HL-60 (cell line): ENCODE measurements around the gene ADAP2.

Experiments used
- DNase-seq, 2 experiments: peaks; one replicate each; pipeline ENCODE4 v3.0.0-alpha.2; 2010 to 2020; ENCODE audit warnings: low read depth in 1 of 2, low spot score in 1 of 2
- H3K27ac ChIP-seq: fragments of 250-450 bp; sonication (Bioruptor Pico); replicated peaks from 2 replicates; pipeline ENCODE4 v1.5.1; 2020; ENCODE audit warnings: mild to moderate bottlenecking, moderate library complexity
- H3K27me3 ChIP-seq: fragments of 250-450 bp; sonication (Bioruptor Pico); 2 replicates; pipeline ENCODE4 v1.5.1; 2021; ENCODE audit warnings: mild to moderate bottlenecking, moderate library complexity; ENCODE audit not compliant: insufficient read depth, poor library complexity, severe bottlenecking
- H3K4me3 ChIP-seq: replicated peaks from 2 replicates; pipeline ENCODE4 v1.5.1; 2011; ENCODE audit warnings: mild to moderate bottlenecking, control low read depth, low read length; ENCODE audit not compliant: insufficient read depth
- GABPA ChIP-seq: IDR thresholded peaks from 2 replicates; pipeline ENCODE4 v1.6.1; 2012; ENCODE audit warnings: low read depth
- POLR2AphosphoS5 ChIP-seq: IDR thresholded peaks from 2 replicates; pipeline ENCODE4 v1.6.1; 2012; ENCODE audit warnings: low read depth
- REST ChIP-seq: IDR thresholded peaks from 2 replicates; pipeline ENCODE4 v1.6.1; 2012; ENCODE audit warnings: low read depth; ENCODE audit not compliant: insufficient replicate concordance
- SPI1 ChIP-seq: IDR thresholded peaks from 2 replicates; pipeline ENCODE4 v1.6.1; 2012; ENCODE audit warnings: low read depth, mild to moderate bottlenecking, borderline replicate concordance
- TF ChIP-seq, protein P1 (sequence below): IDR thresholded peaks from one replicate; pipeline ENCODE4 v1.5.1; 2011; ENCODE audit warnings: low read length, control low read depth, inconsistent platforms; ENCODE audit not compliant: insufficient read depth

Gene ADAP2

GRCh38 chr17:30950669-30951399 is 29.1 kb downstream of the ADAP2 start:
- no peaks in the 10 kb centered on the region for H3K27me3 ChIP-seq
- no peak overlapping the region for H3K4me3 ChIP-seq
- no peak overlapping the region for H3K27ac ChIP-seq
- DNase-seq, result no peak
- no peak for TF ChIP-seq POLR2AphosphoS5

- peak in 1 of 2 experiments; percentile 64 for DNase-seq
- no peak for TF ChIP-seq GABPA
- TF ChIP-seq REST, result no peak
- TF ChIP-seq, protein P1, sequence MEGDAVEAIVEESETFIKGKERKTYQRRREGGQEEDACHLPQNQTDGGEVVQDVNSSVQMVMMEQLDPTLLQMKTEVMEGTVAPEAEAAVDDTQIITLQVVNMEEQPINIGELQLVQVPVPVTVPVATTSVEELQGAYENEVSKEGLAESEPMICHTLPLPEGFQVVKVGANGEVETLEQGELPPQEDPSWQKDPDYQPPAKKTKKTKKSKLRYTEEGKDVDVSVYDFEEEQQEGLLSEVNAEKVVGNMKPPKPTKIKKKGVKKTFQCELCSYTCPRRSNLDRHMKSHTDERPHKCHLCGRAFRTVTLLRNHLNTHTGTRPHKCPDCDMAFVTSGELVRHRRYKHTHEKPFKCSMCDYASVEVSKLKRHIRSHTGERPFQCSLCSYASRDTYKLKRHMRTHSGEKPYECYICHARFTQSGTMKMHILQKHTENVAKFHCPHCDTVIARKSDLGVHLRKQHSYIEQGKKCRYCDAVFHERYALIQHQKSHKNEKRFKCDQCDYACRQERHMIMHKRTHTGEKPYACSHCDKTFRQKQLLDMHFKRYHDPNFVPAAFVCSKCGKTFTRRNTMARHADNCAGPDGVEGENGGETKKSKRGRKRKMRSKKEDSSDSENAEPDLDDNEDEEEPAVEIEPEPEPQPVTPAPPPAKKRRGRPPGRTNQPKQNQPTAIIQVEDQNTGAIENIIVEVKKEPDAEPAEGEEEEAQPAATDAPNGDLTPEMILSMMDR, result no peak
- no peak for TF ChIP-seq SPI1
- Histone ChIP-seq H3K27me3 (no peaks in the 10 kb centered on the region), H3K4me3 (no peak overlapping the region), H3K27ac (peak overlapping the region; percentile 42)
Measured at GRCh38 chr17:30952638-30953393, 31.1 kb downstream of the ADAP2 start.

- Histone ChIP-seq H3K4me3 (no peak overlapping the region), H3K27me3 (no peaks in the 10 kb centered on the region), H3K27ac (peak overlapping the region; percentile 58)
- peak in 1 of 2 experiments; percentile 76 for DNase-seq
- TF ChIP-seq SPI1 (peak; percentile 81; the same call in 1 of the 2 replicates), POLR2AphosphoS5 (no peak)
Measured at GRCh38 chr17:30954046-30954830, 32.5 kb downstream of the ADAP2 start.

- DNase-seq, result no peak
- Histone ChIP-seq H3K4me3 (no peak overlapping the region), H3K27me3 (no peaks in the 10 kb centered on the region), H3K27ac (no peak overlapping the region)
- no peak for TF ChIP-seq SPI1
- no peak for TF ChIP-seq POLR2AphosphoS5
- no peak for TF ChIP-seq GABPA
- no peak for TF ChIP-seq REST
- TF ChIP-seq, protein P1, result no peak
Measured at GRCh38 chr17:30956764-30957374, 35.1 kb downstream of the ADAP2 start.
